Tibial nerve (tissue), 4 donors: Measurements from ENCODE around the gene KATNB1. TPM values are rescaled to one million over a fixed set of nuclear protein-coding genes. Genes with fewer than 3 reads are reported as not detected.

Experiments used
- DNase-seq, 2 donors: peaks; one replicate each; pipeline ENCODE4 v3.0.0-alpha.2; 2019; ENCODE audit warnings: low spot score in 2 of 2
- H3K27ac ChIP-seq, 4 donors: fragments of 200-600 bp; sonication (generic) in 3 of 4; one replicate each; pipeline ENCODE4 v1.5.1; 2017 to 2019; ENCODE audit warnings: mild to moderate bottlenecking in 1 of 4
- H3K27me3 ChIP-seq, 2 donors: fragments of 200-600 bp; sonication (generic) in 1 of 2; one replicate each; pipeline versions ENCODE4 v1.5.1 to v1.6.0; 2017 to 2019
- H3K36me3 ChIP-seq, 3 donors: fragments of 200-600 bp; sonication (generic); one replicate each; pipeline ENCODE4 v1.5.1; 2018 to 2019
- H3K4me1 ChIP-seq, 4 donors: fragments of 200-600 bp; sonication (generic) in 3 of 4; one replicate each; pipeline ENCODE4 v1.5.1; 2017 to 2019
- H3K4me3 ChIP-seq, 4 donors: fragments of 200-600 bp; sonication (generic) in 3 of 4; one replicate each; pipeline ENCODE4 v1.5.1; 2017 to 2019; ENCODE audit warnings: mild to moderate bottlenecking in 1 of 4, moderate library complexity in 1 of 4
- H3K9me3 ChIP-seq, 4 donors: fragments of 200-600 bp; sonication (generic) in 3 of 4; one replicate each; pipeline ENCODE4 v1.5.1; 2017 to 2019
- CTCF ChIP-seq, 5 experiments: fragments of 200-600 bp in 3 of 5; fragments of 450-650 bp in 2 of 5; sonication (generic) in 3 of 5; IDR thresholded peaks; one replicate each; pipeline ENCODE4 v1.5.1; 2016 to 2019; ENCODE audit warnings: antibody characterized with exemption in 5 of 5, mild to moderate bottlenecking in 3 of 5, moderate library complexity in 2 of 5
- EP300 ChIP-seq, 2 donors: sonication (generic); formaldehyde crosslinking; IDR thresholded peaks; one replicate each; pipeline ENCODE4 v1.6.1; 2017; ENCODE audit warnings: antibody characterized with exemption in 2 of 2, mild to moderate bottlenecking in 1 of 2
- POLR2A ChIP-seq, 2 donors: fragments of 450-650 bp; IDR thresholded peaks; one replicate each; pipeline ENCODE4 v1.6.1; 2017; ENCODE audit warnings: antibody characterized with exemption in 2 of 2, mild to moderate bottlenecking in 2 of 2, moderate library complexity in 2 of 2
- WGBS, 2 donors: methylation state at CpG; one replicate each; pipeline ENCODE4 v1.1.5; 2018; 5-methylcytosine and 5-hydroxymethylcytosine counted together
- total RNA-seq, 4 donors: library from RNA; depleted of rRNA; stranded (reverse); fragments of >200 nt; gene quantifications; one replicate each; pipeline ENCODE4 v1.1.0, GENCODE V29; 2016

KATNB1 gene
- total RNA-seq, 4 donors from 2014 or later = 21.0 to 36.8 (median 27.5) TPM

- H3K4me1 ChIP-seq = no peaks in the 10 kb centered on the region
- TF ChIP-seq POLR2A (IDR thresholded peaks at IDR 0.05) (no peak), EP300 (IDR thresholded peaks at IDR 0.05) (no peak), CTCF (IDR thresholded peaks at IDR 0.05) (no peak)
- H3K36me3 ChIP-seq = no peaks in the 10 kb centered on the region
- no peak for DNase-seq
- no peaks in the 10 kb centered on the region for H3K9me3 ChIP-seq
- H3K4me3 ChIP-seq = no peak overlapping the region
- H3K27me3 ChIP-seq = no peaks in the 10 kb centered on the region
- H3K27ac ChIP-seq = no peak overlapping the region
- WGBS, 2 donors = 40 to 41% methylated on average over 10 to 15 of the region's 15 CpGs
Observed at GRCh38 chr16:57688987-57689761, 46.4 kb upstream of the KATNB1 start.

- Histone ChIP-seq H3K27ac (no peak overlapping the region), H3K9me3 (no peaks in the 10 kb centered on the region), H3K4me1 (peaks cover 0 to 5% (median 0%) of the 10 kb centered on the region in 4 donors), H3K27me3 (no peaks in the 10 kb centered on the region), H3K4me3 (no peak overlapping the region), H3K36me3 (no peaks in the 10 kb centered on the region)
- TF ChIP-seq EP300 (IDR thresholded peaks at IDR 0.05) = no peak
- no peak for TF ChIP-seq CTCF (IDR thresholded peaks at IDR 0.05)
- TF ChIP-seq POLR2A (IDR thresholded peaks at IDR 0.05) = no peak
- WGBS, 2 donors = 55 to 57% methylated on average over 12 to 13 of the region's 13 CpGs
- no peak for DNase-seq
Observed at GRCh38 chr16:57689762-57690558, 45.6 kb upstream of the KATNB1 start.

GRCh38 chr16:57690782-57691471 lies 44.6 kb upstream of the KATNB1 start:
- no peak for DNase-seq
- no peaks in the 10 kb centered on the region for H3K9me3 ChIP-seq
- H3K36me3 ChIP-seq = no peaks in the 10 kb centered on the region
- 60 to 66% methylated on average over 3 to 4 of the region's 4 CpGs for WGBS, 2 donors
- no peak overlapping the region for H3K4me3 ChIP-seq
- no peak for TF ChIP-seq EP300 (IDR thresholded peaks at IDR 0.05)
- TF ChIP-seq POLR2A (IDR thresholded peaks at IDR 0.05) = no peak
- no peak for TF ChIP-seq CTCF (IDR thresholded peaks at IDR 0.05)
- no peaks in the 10 kb centered on the region for H3K27me3 ChIP-seq
- no peak overlapping the region for H3K27ac ChIP-seq
- H3K4me1 ChIP-seq = peaks cover 0 to 5% (median 0%) of the 10 kb centered on the region in 4 donors

- WGBS, 2 donors = 53% methylated on average over 2 of the region's 2 CpGs; no CpG with 5 or more reads in 1 of the 2 donors
- DNase-seq = no peak
Observed at GRCh38 chr16:57692636-57693035, 42.9 kb upstream of the KATNB1 start.

More at GRCh38 chr16:57692636-57693035, 42.9 kb upstream of the KATNB1 start:
- H3K27me3 ChIP-seq = no peaks in the 10 kb centered on the region
- H3K4me1 ChIP-seq = peaks cover 0 to 5% (median 0%) of the 10 kb centered on the region in 4 donors
- no peak overlapping the region for H3K27ac ChIP-seq
- no peaks in the 10 kb centered on the region for H3K9me3 ChIP-seq
- H3K36me3 ChIP-seq = no peaks in the 10 kb centered on the region
- no peak for TF ChIP-seq POLR2A (IDR thresholded peaks at IDR 0.05)
- no peak for TF ChIP-seq EP300 (IDR thresholded peaks at IDR 0.05)
- no peak for TF ChIP-seq CTCF (IDR thresholded peaks at IDR 0.05)
- no peak overlapping the region for H3K4me3 ChIP-seq
